HEK293 (cell line): Measurements from ENCODE around the gene PRR11.
A peak's percentile ranks its signal among the peaks of the same experiment; 100 is the strongest.

Experiments used
- CTCF ChIA-PET: fragments of 350-600 bp; formaldehyde crosslinking; extraction: SDS; loops from one replicate; lab custom pipeline; 2021; ENCODE audit warnings: antibody characterized with exemption; lab: Yijun Ruan, JAX
- POLR2A ChIA-PET: fragments of 300-600 bp; formaldehyde crosslinking; extraction: SDS; loops from one replicate; lab custom pipeline; 2020; ENCODE audit warnings: antibody characterized with exemption, inconsistent platforms; lab: Yijun Ruan, JAX
- H3K27ac ChIP-seq: fragments of 200-500 bp; sonication (Bioruptor generic); 2 replicates; pipeline ENCODE4 v1.5.1; 2014; ENCODE audit warnings: low read depth, low read length, control low read depth, inconsistent platforms; ENCODE audit errors: extremely low read depth
- H3K36me3 ChIP-seq, 2 experiments: fragments of 200-500 bp in 1 of 2; sonication (Bioruptor generic) in 1 of 2; 1 replicate in 1 of 2; 2 replicates in 1 of 2; pipeline ENCODE4 v1.5.1; 2014 to 2017; ENCODE audit warnings: inconsistent platforms in 2 of 2, low read length in 2 of 2; ENCODE audit not compliant: control insufficient read depth in 2 of 2, insufficient read depth in 1 of 2
- H3K4me1 ChIP-seq: fragments of 200-500 bp; sonication (Bioruptor generic); 2 replicates; pipeline ENCODE4 v1.5.1; 2014; ENCODE audit warnings: mild to moderate bottlenecking, low read length, inconsistent platforms; ENCODE audit not compliant: control insufficient read depth, insufficient read depth
- H3K4me3 ChIP-seq: 2 replicates; pipeline ENCODE4 v1.5.1; 2011; ENCODE audit warnings: low read depth, mild to moderate bottlenecking, control low read depth, low read length, moderate library complexity
- H3K9me3 ChIP-seq: fragments of 200-500 bp; sonication (Bioruptor generic); 2 replicates; pipeline ENCODE4 v1.5.1; 2014; ENCODE audit warnings: low read depth, low read length, inconsistent platforms; ENCODE audit not compliant: control insufficient read depth, insufficient read depth
- HOXC10 ChIP-seq: sonication (generic); formaldehyde crosslinking; IDR thresholded peaks from 2 replicates; pipeline ENCODE4 v1.8.1; 2023; ENCODE audit warnings: mild to moderate bottlenecking, missing genetic modification reagents
- PRDM1 ChIP-seq: fragments of 450-650 bp; formaldehyde crosslinking; IDR thresholded peaks from 2 replicates; pipeline ENCODE4; 2016; ENCODE audit warnings: missing biosample characterization, missing genetic modification characterization
- PRDM10 ChIP-seq: fragments of 450-650 bp; formaldehyde crosslinking; IDR thresholded peaks from 2 replicates; pipeline ENCODE4 v1.5.1; 2016; ENCODE audit warnings: missing biosample characterization, missing genetic modification characterization
- PRDM4 ChIP-seq: fragments of 450-650 bp; formaldehyde crosslinking; IDR thresholded peaks from 2 replicates; pipeline ENCODE4 v1.5.1; 2017; ENCODE audit warnings: missing biosample characterization, missing genetic modification characterization
- REST ChIP-seq: fragments of 450-650 bp; formaldehyde crosslinking; IDR thresholded peaks from 2 replicates; pipeline ENCODE4 v1.5.1; 2016; ENCODE audit warnings: missing biosample characterization, missing genetic modification characterization
- SCRT2 ChIP-seq: fragments of 450-650 bp; formaldehyde crosslinking; IDR thresholded peaks from 2 replicates; pipeline ENCODE4 v1.5.1; 2016; ENCODE audit warnings: missing biosample characterization, missing genetic modification characterization
- ZNF146 ChIP-seq: fragments of 450-650 bp; formaldehyde crosslinking; IDR thresholded peaks from 2 replicates; pipeline ENCODE4 v1.5.1; 2016; ENCODE audit warnings: missing biosample characterization, missing genetic modification characterization
- ZNF24 ChIP-seq: fragments of 450-650 bp; formaldehyde crosslinking; IDR thresholded peaks from 2 replicates; pipeline ENCODE4 v1.5.1; 2016; ENCODE audit warnings: missing biosample characterization, missing genetic modification characterization
- ZNF335 ChIP-seq: fragments of 450-650 bp; formaldehyde crosslinking; conservative IDR thresholded peaks from 2 replicates; pipeline ENCODE4 v1.5.1; 2016; ENCODE audit warnings: missing biosample characterization, missing genetic modification characterization
- ZNF366 ChIP-seq: fragments of 450-650 bp; formaldehyde crosslinking; conservative IDR thresholded peaks from 2 replicates; pipeline ENCODE4 v1.5.1; 2016; ENCODE audit warnings: missing biosample characterization, missing genetic modification characterization
- ZNF416 ChIP-seq: fragments of 450-650 bp; formaldehyde crosslinking; IDR thresholded peaks from 2 replicates; pipeline ENCODE4 v1.5.1; 2016; ENCODE audit warnings: missing biosample characterization, missing genetic modification characterization
- ZNF423 ChIP-seq: fragments of 450-650 bp; formaldehyde crosslinking; IDR thresholded peaks from 2 replicates; pipeline ENCODE4 v1.5.1; 2016; ENCODE audit warnings: missing biosample characterization, missing genetic modification characterization
- ZNF521 ChIP-seq: fragments of 450-650 bp; formaldehyde crosslinking; IDR thresholded peaks from 2 replicates; pipeline ENCODE4 v1.5.1; 2017; ENCODE audit warnings: missing biosample characterization, mild to moderate bottlenecking, missing genetic modification characterization
- ZNF558 ChIP-seq: fragments of 450-650 bp; formaldehyde crosslinking; IDR thresholded peaks from 2 replicates; pipeline ENCODE4 v1.5.1; 2016; ENCODE audit warnings: missing biosample characterization, missing genetic modification characterization
- ZNF600 ChIP-seq: fragments of 450-650 bp; formaldehyde crosslinking; IDR thresholded peaks from 2 replicates; pipeline ENCODE4 v1.5.1; 2016; ENCODE audit warnings: missing biosample characterization, missing genetic modification characterization
- ZNF660 ChIP-seq: fragments of 450-650 bp; IDR thresholded peaks from 2 replicates; pipeline ENCODE4 v1.5.1; 2018; ENCODE audit warnings: missing biosample characterization, mild to moderate bottlenecking, missing genetic modification characterization
- ZSCAN30 ChIP-seq: fragments of 450-650 bp; IDR thresholded peaks from 2 replicates; pipeline ENCODE4 v1.5.1; 2018; ENCODE audit warnings: missing biosample characterization, mild to moderate bottlenecking, missing genetic modification characterization, moderate library complexity
- TF ChIP-seq, protein P1 (sequence below): fragments of 450-650 bp; formaldehyde crosslinking; IDR thresholded peaks from 2 replicates; pipeline ENCODE4 v1.5.1; 2016; ENCODE audit warnings: missing biosample characterization, missing genetic modification characterization
- TF ChIP-seq, protein P2 (sequence below): fragments of 450-650 bp; formaldehyde crosslinking; IDR thresholded peaks from 2 replicates; pipeline ENCODE4 v1.5.1; 2016; ENCODE audit warnings: missing biosample characterization, missing genetic modification characterization

Gene PRR11

DNA sequence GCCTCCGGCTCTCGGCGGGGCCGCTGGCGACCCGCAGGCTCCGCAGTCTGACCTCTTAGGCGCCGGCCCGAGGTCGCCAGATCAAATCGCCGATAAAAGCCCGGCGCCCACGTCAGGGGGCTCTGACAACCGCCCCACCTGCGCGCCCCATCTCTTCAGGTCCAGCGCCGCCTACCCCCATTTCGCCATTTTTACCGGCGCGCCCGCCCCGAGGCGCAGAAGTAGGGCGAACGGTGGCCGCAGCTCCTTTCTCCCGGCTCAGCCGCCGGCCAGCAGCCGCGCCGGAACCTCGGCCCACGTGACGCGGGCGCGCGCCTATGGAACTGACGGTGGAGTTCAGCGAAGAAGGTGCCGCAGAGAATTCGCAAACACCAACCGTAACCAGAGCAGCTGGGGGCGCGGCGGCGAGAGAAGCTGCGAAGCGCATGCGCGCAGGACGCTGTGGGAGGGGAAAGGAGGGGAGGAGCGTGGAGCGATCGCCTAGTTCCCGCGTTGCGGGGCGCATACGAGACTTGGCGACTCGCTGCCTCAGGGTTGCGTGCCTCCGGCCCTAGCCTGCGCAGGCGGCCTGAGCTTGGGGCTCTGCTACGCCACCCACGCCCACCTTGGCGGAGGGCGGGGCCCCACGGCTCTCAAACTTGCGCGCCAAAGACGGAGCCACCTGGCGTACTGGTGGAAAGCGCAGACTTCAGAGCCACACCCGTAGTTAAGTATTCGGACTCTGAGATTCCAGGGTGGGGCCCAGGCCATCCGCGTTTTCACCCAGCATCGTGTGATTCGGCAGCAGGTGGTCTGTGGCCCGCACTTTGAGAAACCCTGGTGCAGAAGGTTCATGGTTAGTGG, 48.9 kb upstream of the PRR11 start, which contains the start of gene TRIM37 (continued):
- no peak; the same call in none of the 2 replicates for TF ChIP-seq PRDM4 (tag by site-specific recombination)
- TF ChIP-seq HOXC10 (CRISPR knock-in tag), result no peak
- TF ChIP-seq ZNF521 (tag by site-specific recombination), result no peak
- TF ChIP-seq, protein P1, sequence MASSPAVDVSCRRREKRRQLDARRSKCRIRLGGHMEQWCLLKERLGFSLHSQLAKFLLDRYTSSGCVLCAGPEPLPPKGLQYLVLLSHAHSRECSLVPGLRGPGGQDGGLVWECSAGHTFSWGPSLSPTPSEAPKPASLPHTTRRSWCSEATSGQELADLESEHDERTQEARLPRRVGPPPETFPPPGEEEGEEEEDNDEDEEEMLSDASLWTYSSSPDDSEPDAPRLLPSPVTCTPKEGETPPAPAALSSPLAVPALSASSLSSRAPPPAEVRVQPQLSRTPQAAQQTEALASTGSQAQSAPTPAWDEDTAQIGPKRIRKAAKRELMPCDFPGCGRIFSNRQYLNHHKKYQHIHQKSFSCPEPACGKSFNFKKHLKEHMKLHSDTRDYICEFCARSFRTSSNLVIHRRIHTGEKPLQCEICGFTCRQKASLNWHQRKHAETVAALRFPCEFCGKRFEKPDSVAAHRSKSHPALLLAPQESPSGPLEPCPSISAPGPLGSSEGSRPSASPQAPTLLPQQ (tag by site-specific recombination), result peak; percentile 97

GRCh38 chr17:59107306-59107670, 48.3 kb upstream of the PRR11 start:
- Histone ChIP-seq H3K4me1 (no peaks in the 10 kb centered on the region), H3K27ac (peak overlapping the region; percentile 87), H3K9me3 (no peaks in the 10 kb centered on the region), H3K36me3 (peaks cover 27 to 34% of the 10 kb centered on the region in 2 experiments), H3K4me3 (peak overlapping the region; percentile 83)
- ChIA-PET CTCF (interaction anchor here (1.1 to 1.3 kb wide), 2 partner anchors 12 to 32 kb away, joined by 5 to 6 read pairs; no protein-coding TSS in a partner anchor), POLR2A (interaction anchor here (0.5 to 4.6 kb wide), 15 partner anchors 11 to 691 kb away, joined by 3 to 68 read pairs (median 4); partner anchors contain the start of genes GDPD1, PRR11, SKA2 and SMG8)
- TF ChIP-seq ZNF558, result peak; percentile 58; the same call in 1 of the 2 replicates
- TF ChIP-seq, protein P2, sequence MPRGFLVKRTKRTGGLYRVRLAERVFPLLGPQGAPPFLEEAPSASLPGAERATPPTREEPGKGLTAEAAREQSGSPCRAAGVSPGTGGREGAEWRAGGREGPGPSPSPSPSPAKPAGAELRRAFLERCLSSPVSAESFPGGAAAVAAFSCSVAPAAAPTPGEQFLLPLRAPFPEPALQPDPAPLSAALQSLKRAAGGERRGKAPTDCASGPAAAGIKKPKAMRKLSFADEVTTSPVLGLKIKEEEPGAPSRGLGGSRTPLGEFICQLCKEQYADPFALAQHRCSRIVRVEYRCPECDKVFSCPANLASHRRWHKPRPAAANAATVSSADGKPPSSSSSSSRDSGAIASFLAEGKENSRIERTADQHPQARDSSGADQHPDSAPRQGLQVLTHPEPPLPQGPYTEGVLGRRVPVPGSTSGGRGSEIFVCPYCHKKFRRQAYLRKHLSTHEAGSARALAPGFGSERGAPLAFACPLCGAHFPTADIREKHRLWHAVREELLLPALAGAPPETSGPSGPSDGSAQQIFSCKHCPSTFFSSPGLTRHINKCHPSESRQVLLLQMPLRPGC, result no peak
- TF ChIP-seq ZNF660 (tag by site-specific recombination), result peak; percentile 74; the same call in 1 of the 2 replicates
- 0 out of 2 replicates have a peak, but pooled peaks have one; percentile 3 for TF ChIP-seq ZNF600 (tag by site-specific recombination)
- TF ChIP-seq ZNF416 (tag by site-specific recombination), result no peak
- TF ChIP-seq ZNF24 (tag by site-specific recombination), result peak; percentile 95
- TF ChIP-seq ZNF366 (tag by site-specific recombination), result peak; percentile 43; the same call in 1 of the 2 replicates
- 0 out of 2 replicates have a peak, but pooled peaks have one; percentile 8 for TF ChIP-seq REST (tag by site-specific recombination)
- TF ChIP-seq PRDM1 (tag by site-specific recombination), result 0 out of 2 replicates have a peak, but pooled peaks have one; percentile 47
- TF ChIP-seq ZNF335, result peak; percentile 26
- TF ChIP-seq PRDM10 (tag by site-specific recombination), result peak; percentile 30; the same call in 1 of the 2 replicates
- 0 out of 2 replicates have a peak, but pooled peaks have one; percentile 10 for TF ChIP-seq SCRT2 (tag by site-specific recombination)
- TF ChIP-seq ZSCAN30 (tag by site-specific recombination), result no peak
- no peak for TF ChIP-seq ZNF146 (tag by site-specific recombination)
- TF ChIP-seq ZNF423, result 0 out of 2 replicates have a peak, but pooled peaks have one; percentile 24
- TF ChIP-seq, protein P1 (tag by site-specific recombination), result 0 out of 2 replicates have a peak, but pooled peaks have one; percentile 13
